Erythroblast (primary cell): Measurements from ENCODE around the gene GH2.

Experiments used
- GATA1 ChIP-seq: IDR thresholded peaks from 2 replicates; pipeline ENCODE4 v1.6.1; 2011; ENCODE audit warnings: low read depth, mild to moderate bottlenecking, control low read depth, low read length, moderate library complexity
- POLR2A ChIP-seq: IDR thresholded peaks from 2 replicates; pipeline ENCODE4 v1.6.1; 2011; ENCODE audit warnings: mild to moderate bottlenecking, low read length

GRCh38 chr17:63833026-63833740 is 48.6 kb downstream of the GH2 start:
- no peak for TF ChIP-seq POLR2A
- TF ChIP-seq GATA1, result no peak
